HCT116 (cell line): ENCODE results near the gene CWC27. TPM values are rescaled to one million over a fixed set of nuclear protein-coding genes. Genes with fewer than 3 reads are reported as not detected.

ENCODE experiments used
- ATAC-seq: fragments of 200-7000 bp; cut with Tn5 transposase; 2 replicates; pipeline ENCODE4 v1.9.1; 2020; ENCODE audit warnings: mild to moderate bottlenecking, moderate library complexity
- BruUV-seq: library from RNA; stranded (reverse); fragments of 400-500 nt; replicated peaks from 2 replicates; lab custom pipeline; 2021; lab: Mats Ljungman, UMichigan
- CTCF ChIA-PET: fragments of 300-600 bp; sonication (Branson Sonifier 250); formaldehyde crosslinking; loops from one replicate; lab custom pipeline; 2021; ENCODE audit warnings: antibody characterized with exemption; lab: Charles Lee
- POLR2A ChIA-PET: fragments of 300-600, 350-600 bp; sonication (Branson Sonifier 250); formaldehyde crosslinking; loops from one replicate; lab custom pipeline; 2021; ENCODE audit warnings: antibody characterized with exemption; lab: Charles Lee
- RAD21 ChIA-PET, 2 experiments: fragments of 300-600 bp; sonication (Branson Sonifier 250); formaldehyde crosslinking; loops; one replicate each; lab custom pipeline; 2023; ENCODE audit warnings: low total read pairs in 2 of 2; ENCODE audit not compliant: uncharacterized antibody in 2 of 2, unreplicated experiment in 2 of 2, low non-redundant PET in 1 of 2; lab: Charles Lee
- DNase-seq: peaks from one replicate; pipeline ENCODE4 v3.0.0-alpha.2; 2010; ENCODE audit warnings: low read depth, low spot score
- H2AFZ ChIP-seq: fragments of 200-600 bp; shearing (Covaris generic), sonication (generic); 2 replicates; pipeline ENCODE4 v1.6.1; 2017; ENCODE audit warnings: low read depth, mixed run types, mixed read lengths, antibody characterized with exemption, low read length; ENCODE audit not compliant: poor library complexity, severe bottlenecking
- H3K27ac ChIP-seq: 2 replicates; pipeline ENCODE4 v1.5.1; 2012; ENCODE audit warnings: low read depth, low read length
- H3K27me3 ChIP-seq: fragments of 200-600 bp; sonication (generic); 2 replicates; pipeline ENCODE4 v1.6.1; 2016; ENCODE audit warnings: mixed run types, low read length, mixed read lengths; ENCODE audit not compliant: insufficient read depth
- H3K36me3 ChIP-seq, 2 experiments: fragments of 200-500 bp in 1 of 2; fragments of 200-600 bp in 1 of 2; sonication (Bioruptor generic) in 1 of 2; sonication (generic) in 1 of 2; 2 replicates each; pipeline versions ENCODE4 v1.5.1 to v1.6.1; 2014 to 2016; ENCODE audit warnings: low read length in 2 of 2, inconsistent platforms in 1 of 2, mixed read lengths in 1 of 2, mixed run types in 1 of 2; ENCODE audit not compliant: insufficient read depth in 2 of 2, control insufficient read depth in 1 of 2
- H3K4me1 ChIP-seq, 2 experiments: fragments of 200-600 bp in 1 of 2; sonication (generic) in 1 of 2; 2 replicates each; pipeline versions ENCODE4 v1.5.1 to v1.6.1; 2012 to 2017; ENCODE audit warnings: low read length in 2 of 2, inconsistent platforms in 1 of 2, mild to moderate bottlenecking in 1 of 2, mixed read lengths in 1 of 2, mixed run types in 1 of 2, moderate library complexity in 1 of 2; ENCODE audit not compliant: insufficient read depth in 2 of 2, control insufficient read depth in 1 of 2
- H3K4me2 ChIP-seq: fragments of 200-600 bp; sonication (generic); 2 replicates; pipeline ENCODE4 v1.6.1; 2017; ENCODE audit warnings: mixed run types, low read length, mixed read lengths
- H3K4me3 ChIP-seq, 2 experiments: fragments of 200-600 bp in 1 of 2; sonication (generic) in 1 of 2; replicated peaks in 1 of 2; 2 replicates each; pipeline ENCODE4 v1.5.1; 2011 to 2016; ENCODE audit warnings: low read length in 2 of 2, control low read depth in 1 of 2, low read depth in 1 of 2, mild to moderate bottlenecking in 1 of 2, mixed read lengths in 1 of 2, mixed run types in 1 of 2
- H3K79me2 ChIP-seq: fragments of 200-600 bp; sonication (generic); 2 replicates; pipeline ENCODE4 v1.6.1; 2017; ENCODE audit warnings: mild to moderate bottlenecking, mixed run types, low read length, moderate library complexity, mixed read lengths; ENCODE audit not compliant: insufficient read depth
- H3K9ac ChIP-seq: fragments of 200-600 bp; sonication (generic); 2 replicates; pipeline ENCODE4 v1.6.1; 2016; ENCODE audit warnings: low read length, mixed read lengths
- H3K9me2 ChIP-seq: fragments of 200-600 bp; sonication (generic), shearing (Covaris generic); 2 replicates; pipeline ENCODE4 v1.6.1; 2017; ENCODE audit warnings: mixed run types, mild to moderate bottlenecking, moderate library complexity; ENCODE audit not compliant: insufficient read depth
- H3K9me3 ChIP-seq, 2 experiments: fragments of 200-500 bp in 1 of 2; fragments of 200-600 bp in 1 of 2; sonication (Bioruptor generic) in 1 of 2; sonication (generic) in 1 of 2; 2 replicates each; pipeline ENCODE4 v1.6.1; 2014 to 2017; ENCODE audit warnings: low read length in 2 of 2, mixed read lengths in 2 of 2, inconsistent platforms in 1 of 2, low read depth in 1 of 2, mild to moderate bottlenecking in 1 of 2, mixed run types in 1 of 2, moderate library complexity in 1 of 2; ENCODE audit not compliant: control insufficient read depth in 1 of 2, insufficient read depth in 1 of 2
- H4K20me1 ChIP-seq: fragments of 200-600 bp; sonication (generic), shearing (Covaris generic); 2 replicates; pipeline ENCODE4 v1.6.1; 2017; ENCODE audit warnings: mixed run types, mild to moderate bottlenecking, moderate library complexity; ENCODE audit not compliant: insufficient read depth
- CEBPB ChIP-seq: IDR thresholded peaks from 2 replicates; pipeline ENCODE4 v1.6.1; 2012; ENCODE audit warnings: low read depth
- ELF1 ChIP-seq: IDR thresholded peaks from 2 replicates; pipeline ENCODE4 v1.6.1; 2012; ENCODE audit warnings: low read depth, borderline replicate concordance
- EZH2 ChIP-seq: fragments of 200-600 bp; sonication (generic); IDR thresholded peaks from 2 replicates; pipeline ENCODE4 v1.6.1; 2017; ENCODE audit warnings: antibody characterized with exemption, mixed run types
- EZH2phosphoT487 ChIP-seq: fragments of 200-600 bp; IDR thresholded peaks from 2 replicates; pipeline ENCODE4 v1.6.1; 2018; ENCODE audit warnings: antibody characterized with exemption, borderline replicate concordance
- MAX ChIP-seq: IDR thresholded peaks from 2 replicates; pipeline ENCODE4 v1.6.1; 2012
- POLR2AphosphoS5 ChIP-seq: IDR thresholded peaks from 2 replicates; pipeline ENCODE4 v1.6.1; 2011; ENCODE audit warnings: mild to moderate bottlenecking, low read depth, low read length, moderate library complexity
- SP1 ChIP-seq: IDR thresholded peaks from 2 replicates; pipeline ENCODE4 v1.6.1; 2012; ENCODE audit warnings: low read depth
- SRF ChIP-seq: IDR thresholded peaks from 2 replicates; pipeline ENCODE4 v1.6.1; 2012; ENCODE audit warnings: low read depth
- YY1 ChIP-seq: IDR thresholded peaks from 2 replicates; pipeline ENCODE4 v1.6.1; 2011; ENCODE audit warnings: low read length, low read depth, moderate library complexity, mild to moderate bottlenecking; ENCODE audit not compliant: insufficient replicate concordance; ENCODE audit errors: extremely low read depth
- ZFX ChIP-seq: fragments of 450-650 bp; IDR thresholded peaks from 2 replicates; pipeline ENCODE4 v1.6.1; 2017
- intact Hi-C: fragments of 100-400 bp; cut with micrococcal nuclease; formaldehyde crosslinking; loops from 2 replicates; pipeline ENCODE4 v1.10.0; 2022
- total RNA-seq: library from RNA; stranded (reverse); gene quantifications from one replicate; pipeline ENCODE4 v1.2.1, GENCODE V29; 2021; ENCODE audit not compliant: unreplicated experiment
- TF ChIP-seq, protein P1 (sequence below), 3 experiments: fragments of 200-600 bp in 1 of 3; sonication (generic) in 1 of 3; IDR thresholded peaks in 2 of 3; conservative IDR thresholded peaks in 1 of 3; 2 replicates each; pipeline ENCODE4 v1.5.1; 2012 to 2017; ENCODE audit warnings: low read depth in 2 of 3, low read length in 2 of 3, antibody characterized with exemption in 1 of 3, borderline replicate concordance in 1 of 3, control low read depth in 1 of 3, mild to moderate bottlenecking in 1 of 3, mixed read lengths in 1 of 3, mixed run types in 1 of 3, moderate library complexity in 1 of 3; ENCODE audit not compliant: insufficient read depth in 1 of 3

Gene CWC27
- total RNA-seq, 1 experiment from 2014 or later: 29.1 TPM

DNA sequence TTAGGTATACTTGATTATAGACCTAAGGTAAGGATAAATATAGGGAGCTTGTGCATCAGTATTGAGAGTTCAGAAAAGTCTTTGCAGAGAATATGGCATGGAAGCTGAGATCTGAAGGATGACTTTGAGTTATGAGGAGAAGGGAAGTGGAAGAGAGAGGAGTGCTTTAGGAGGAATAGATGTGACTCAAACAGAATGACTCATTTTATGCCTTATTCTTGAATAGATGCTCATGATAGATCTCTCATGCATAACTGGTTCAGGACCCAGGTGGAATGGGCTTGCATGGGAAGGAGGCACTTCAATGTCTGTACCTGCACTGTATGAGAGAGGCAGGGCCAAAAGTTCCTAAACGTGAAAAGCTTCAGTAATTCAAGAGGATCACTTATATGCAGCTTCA is 103.3 kb downstream of the CWC27 start:
- Histone ChIP-seq H3K27me3 (no peaks in the 10 kb centered on the region), H3K79me2 (no peaks in the 10 kb centered on the region), H3K4me1 (peaks cover 6 to 10% of the 10 kb centered on the region in 2 experiments; a peak in 3 of 4 replicates), H3K9me2 (no peaks in the 10 kb centered on the region), H3K4me3 (no peak overlapping the region), H3K9ac (no peak overlapping the region), H4K20me1 (no peaks in the 10 kb centered on the region), H3K36me3 (no peaks in the 10 kb centered on the region), H3K27ac (no peak overlapping the region), H2AFZ (no peak overlapping the region), H3K4me2 (no peak overlapping the region), H3K9me3 (no peaks in the 10 kb centered on the region)
- no peak for DNase-seq
- TF ChIP-seq CEBPB: no peak
- no peak for TF ChIP-seq ZFX
- TF ChIP-seq SP1: no peak
- no peak for TF ChIP-seq POLR2AphosphoS5
- TF ChIP-seq SRF: no peak
- no peak for TF ChIP-seq EZH2
- no peak for TF ChIP-seq MAX
- no peak for TF ChIP-seq EZH2phosphoT487
- TF ChIP-seq, protein P1, sequence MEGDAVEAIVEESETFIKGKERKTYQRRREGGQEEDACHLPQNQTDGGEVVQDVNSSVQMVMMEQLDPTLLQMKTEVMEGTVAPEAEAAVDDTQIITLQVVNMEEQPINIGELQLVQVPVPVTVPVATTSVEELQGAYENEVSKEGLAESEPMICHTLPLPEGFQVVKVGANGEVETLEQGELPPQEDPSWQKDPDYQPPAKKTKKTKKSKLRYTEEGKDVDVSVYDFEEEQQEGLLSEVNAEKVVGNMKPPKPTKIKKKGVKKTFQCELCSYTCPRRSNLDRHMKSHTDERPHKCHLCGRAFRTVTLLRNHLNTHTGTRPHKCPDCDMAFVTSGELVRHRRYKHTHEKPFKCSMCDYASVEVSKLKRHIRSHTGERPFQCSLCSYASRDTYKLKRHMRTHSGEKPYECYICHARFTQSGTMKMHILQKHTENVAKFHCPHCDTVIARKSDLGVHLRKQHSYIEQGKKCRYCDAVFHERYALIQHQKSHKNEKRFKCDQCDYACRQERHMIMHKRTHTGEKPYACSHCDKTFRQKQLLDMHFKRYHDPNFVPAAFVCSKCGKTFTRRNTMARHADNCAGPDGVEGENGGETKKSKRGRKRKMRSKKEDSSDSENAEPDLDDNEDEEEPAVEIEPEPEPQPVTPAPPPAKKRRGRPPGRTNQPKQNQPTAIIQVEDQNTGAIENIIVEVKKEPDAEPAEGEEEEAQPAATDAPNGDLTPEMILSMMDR (IDR thresholded peaks at IDR 0.05 in 2 of 3, conservative IDR thresholded peaks at IDR 0.05 in 1 of 3; ENCODE audit: borderline replicate concordance in 1 of 3, insufficient read depth in 1 of 3, low read depth in 2 of 3, low read length in 2 of 3): no peak
- TF ChIP-seq ELF1: no peak
- no peak for TF ChIP-seq YY1
- no peak for ATAC-seq
- BruUV-seq: no TSS peak
- intact Hi-C loops: no loop called here
- CTCF ChIA-PET: no interaction called here
- RAD21 ChIA-PET: no interaction called here
- POLR2A ChIA-PET: no interaction called here
